H7 (cell line): ENCODE measurements around the gene CD22. TPM values are rescaled to one million over a fixed set of nuclear protein-coding genes. Genes with fewer than 3 reads are reported as not detected.
"Not testable (repeated sequence)": the region's sequence is repeated elsewhere in the genome, so short reads cannot be mapped to it uniquely, and the experiment has no call there.

Experiments
- DNase-seq: peaks from one replicate; pipeline ENCODE4 v3.0.0; 2012
- H3K27me3 ChIP-seq: 2 replicates; pipeline ENCODE4 v1.6.0; 2011; ENCODE audit warnings: mild to moderate bottlenecking, low read length; ENCODE audit not compliant: control insufficient read depth, insufficient read depth
- H3K36me3 ChIP-seq: replicated peaks from 2 replicates; pipeline ENCODE4 v1.5.1; 2011; ENCODE audit warnings: low read length; ENCODE audit not compliant: control insufficient read depth, insufficient read depth
- H3K4me3 ChIP-seq: 2 replicates; pipeline ENCODE4 v1.5.1; 2011; ENCODE audit warnings: low read depth, mild to moderate bottlenecking, control low read depth, low read length, moderate library complexity; ENCODE audit not compliant: insufficient read depth
- total RNA-seq: library from RNA; depleted of rRNA; stranded (reverse); fragments of >200 nt; shearing (Covaris generic); gene quantifications from 2 replicates; pipeline ENCODE4 v1.2.3, GENCODE V29; 2014

CD22 gene
- total RNA-seq, 1 experiment from 2014 or later = not detected

GRCh38 chr19:35362261-35363000 is 33.4 kb downstream of the CD22 start:
- H3K27me3 ChIP-seq = no peaks in the 10 kb centered on the region
- no peaks in the 10 kb centered on the region for H3K36me3 ChIP-seq
- no peak overlapping the region for H3K4me3 ChIP-seq
- DNase-seq = no peak

DNA sequence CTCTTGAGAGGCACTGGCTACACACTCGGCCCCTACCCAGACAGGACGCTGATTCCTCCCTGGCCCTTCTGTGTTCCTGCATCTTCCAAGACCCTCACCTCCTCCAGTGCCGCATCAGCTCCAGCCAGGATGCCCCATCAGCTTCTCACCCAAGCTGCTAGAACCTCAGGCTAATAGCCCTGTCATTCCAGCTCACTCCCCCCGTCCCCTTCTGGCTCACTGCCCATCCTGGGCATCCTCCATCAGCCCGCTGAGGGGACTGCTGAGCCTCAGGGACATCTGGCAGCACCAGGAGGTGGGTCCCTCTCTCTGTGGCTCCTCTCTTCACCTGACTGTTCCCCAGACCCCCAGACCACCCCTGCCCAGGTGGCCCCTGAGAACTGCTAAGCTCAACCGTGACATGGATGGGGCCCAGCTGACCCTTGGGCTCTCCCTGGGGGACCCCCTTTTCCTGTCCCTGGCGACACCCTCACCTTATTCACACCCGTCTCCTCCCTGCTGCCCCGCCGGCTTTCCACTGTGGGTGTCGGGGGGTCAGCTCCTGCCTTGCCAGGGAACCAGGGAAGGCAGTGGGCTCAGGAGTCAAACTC is 34.1 kb downstream of the CD22 start:
- H3K27me3 ChIP-seq = no peaks in the 10 kb centered on the region
- peak; percentile 24 for DNase-seq
- no peak overlapping the region for H3K4me3 ChIP-seq
- no peaks in the 10 kb centered on the region for H3K36me3 ChIP-seq

GRCh38 chr19:35363711-35364425 is 34.9 kb downstream of the CD22 start:
- H3K36me3 ChIP-seq = no peaks in the 10 kb centered on the region
- DNase-seq = peak; percentile 36
- no peak overlapping the region for H3K4me3 ChIP-seq
- no peaks in the 10 kb centered on the region for H3K27me3 ChIP-seq

DNA sequence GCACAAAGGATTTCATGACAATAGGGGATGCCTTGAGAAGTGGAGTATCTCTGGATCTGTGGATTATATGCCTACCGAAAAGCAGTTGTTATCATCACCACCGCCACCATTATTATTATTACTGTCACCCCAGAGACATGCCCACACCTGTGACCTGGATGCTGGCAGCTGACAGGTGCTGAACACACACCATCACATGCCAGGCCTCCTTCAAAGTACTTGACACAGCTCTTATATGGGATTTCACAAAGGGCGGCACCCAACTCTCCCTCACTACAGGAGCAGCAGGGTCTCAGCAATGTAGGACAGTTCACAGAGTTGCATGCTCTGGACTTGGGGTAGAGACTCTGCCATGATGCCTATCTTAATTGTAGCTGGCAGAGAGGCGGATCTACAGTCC is 36.3 kb downstream of the CD22 start:
- Histone ChIP-seq H3K4me3 (no peak overlapping the region), H3K36me3 (no peaks in the 10 kb centered on the region)
- no peak for DNase-seq

DNA sequence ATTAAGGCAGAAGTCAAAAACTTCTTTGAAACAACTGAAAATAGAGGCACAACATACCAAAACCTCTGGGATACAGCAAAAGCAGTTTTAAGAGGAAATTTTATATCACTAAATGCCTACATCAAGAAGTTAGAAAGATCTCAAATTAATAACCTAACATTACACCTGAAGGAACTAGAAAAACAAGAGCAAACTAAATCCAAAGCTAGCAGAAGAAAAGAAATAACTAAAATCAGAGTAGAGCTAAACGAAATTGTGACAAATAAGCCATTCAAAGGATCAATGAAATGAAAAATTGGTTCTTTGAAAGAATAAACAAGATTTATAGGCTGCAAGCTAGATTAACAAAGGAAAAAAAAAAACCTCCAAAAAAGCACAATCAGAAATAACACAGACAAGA is 39.4 kb downstream of the CD22 start:
- no peaks in the 10 kb centered on the region for H3K36me3 ChIP-seq
- H3K4me3 ChIP-seq = no peak overlapping the region
- DNase-seq = no peak
- H3K27me3 ChIP-seq = no peaks in the 10 kb centered on the region

More for the DNA sequence above, 36.3 kb downstream of the CD22 start:
- H3K27me3 ChIP-seq = no peaks in the 10 kb centered on the region

DNA sequence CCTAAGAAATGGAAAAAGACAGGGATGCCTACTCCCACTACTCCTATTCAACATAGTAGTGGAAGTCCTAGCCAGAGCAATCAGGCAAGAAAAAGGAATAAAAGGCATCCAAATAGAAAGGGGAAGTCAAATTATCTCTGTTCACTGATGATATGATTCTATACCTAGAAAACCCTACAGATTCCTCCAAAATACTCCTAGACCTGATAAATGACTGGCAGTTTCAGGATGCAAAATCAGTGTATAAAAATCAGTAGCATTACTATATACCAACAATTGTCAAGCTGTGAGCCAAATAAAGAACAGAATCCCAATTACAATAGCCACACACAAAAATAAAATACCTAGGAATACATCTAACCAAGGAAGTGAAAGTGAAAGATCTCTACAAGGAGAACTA is 40.5 kb downstream of the CD22 start:
- H3K36me3 ChIP-seq = no peaks in the 10 kb centered on the region
- H3K4me3 ChIP-seq = no peak overlapping the region
- no peaks in the 10 kb centered on the region for H3K27me3 ChIP-seq
- no peak for DNase-seq

DNA sequence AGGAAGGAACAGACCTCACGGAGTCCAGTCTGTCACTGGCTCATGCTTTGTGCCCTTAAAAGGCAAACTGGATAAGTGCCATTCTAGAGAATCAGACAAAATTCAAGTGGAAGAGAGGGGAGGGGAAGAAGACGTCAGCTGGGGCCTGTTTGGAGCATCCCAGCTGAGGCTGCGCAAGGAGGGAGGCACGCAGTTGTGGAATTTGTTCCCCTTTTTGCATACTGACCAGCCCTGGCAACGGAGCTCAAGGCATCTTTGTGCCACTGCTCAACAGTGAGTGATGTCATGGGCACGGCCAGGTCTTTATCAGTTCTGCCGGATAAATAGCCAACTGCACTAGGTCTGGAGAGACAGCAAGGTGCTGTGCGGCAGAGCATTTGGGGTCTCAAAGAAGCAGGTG is 41.7 kb downstream of the CD22 start, which contains the start of gene GPR42:
Gene GPR42 (plus strand): TSS at position 347 of the 400 bp plus-strand sequence. CDS start 292 bp downstream, outside the sequence.
- H3K36me3 ChIP-seq = no peaks in the 10 kb centered on the region
- no peak for DNase-seq
- H3K4me3 ChIP-seq = no peak within 1 kb of the TSS
- no peaks in the 10 kb centered on the region for H3K27me3 ChIP-seq

DNA sequence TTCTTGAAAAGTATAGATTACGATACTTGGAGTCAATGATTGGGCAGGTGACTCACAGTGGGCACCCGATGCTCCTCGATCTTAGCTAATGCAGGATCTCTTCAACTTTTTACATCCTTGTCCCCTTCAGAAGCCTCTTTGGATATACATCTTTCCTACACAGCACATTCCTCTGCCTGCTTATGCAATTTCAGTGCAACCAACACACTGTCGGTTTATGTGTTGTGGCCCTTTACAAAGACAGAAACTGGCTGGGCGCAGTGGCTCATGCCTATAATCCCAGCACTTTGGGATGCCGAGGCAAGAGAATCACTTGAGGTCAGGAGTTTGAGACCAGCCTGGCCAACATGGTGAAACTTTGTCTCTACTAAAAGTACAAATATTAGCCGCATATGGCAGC is 44.5 kb downstream of the CD22 start:
- Histone ChIP-seq H3K4me3 (no peak overlapping the region), H3K27me3 (no peaks in the 10 kb centered on the region), H3K36me3 (no peaks in the 10 kb centered on the region)
- no peak for DNase-seq

GRCh38 chr19:35374031-35374430 is 45.0 kb downstream of the CD22 start:
- H3K36me3 ChIP-seq, H3K27me3 ChIP-seq, DNase-seq, H3K4me3 ChIP-seq: not testable (repeated sequence)

GRCh38 chr19:35375505-35376307 is 46.7 kb downstream of the CD22 start:
- H3K4me3 ChIP-seq = no peak overlapping the region

GRCh38 chr19:35377656-35378055 is 48.7 kb downstream of the CD22 start:
- H3K27me3 ChIP-seq = no peaks in the 10 kb centered on the region
- H3K36me3 ChIP-seq = no peaks in the 10 kb centered on the region
- H3K4me3 ChIP-seq = no peak overlapping the region
- DNase-seq = no peak

More at GRCh38 chr19:35375505-35376307, 46.7 kb downstream of the CD22 start:
- no peak for DNase-seq
- Histone ChIP-seq H3K36me3 (no peaks in the 10 kb centered on the region), H3K27me3 (no peaks in the 10 kb centered on the region)

DNA sequence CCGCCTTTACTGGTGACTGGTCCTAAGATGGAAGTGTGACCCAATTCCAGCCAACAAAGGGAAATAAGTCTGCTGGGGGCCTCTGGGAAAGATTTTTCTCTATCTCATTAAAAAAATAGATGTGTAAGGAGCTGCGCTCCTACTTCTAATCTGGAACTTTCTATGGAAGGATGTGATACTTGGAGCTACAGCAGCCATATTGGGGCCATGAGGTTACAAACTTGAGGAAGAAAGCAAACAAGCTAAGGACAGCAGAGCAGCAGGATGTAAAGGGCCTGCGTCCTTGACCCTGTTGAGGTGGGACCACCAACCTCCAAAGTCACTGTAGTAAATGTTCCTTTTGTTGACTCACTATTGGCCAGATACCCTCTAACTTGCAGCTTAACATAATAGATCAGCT is 49.4 kb downstream of the CD22 start:
- Histone ChIP-seq H3K4me3 (no peak overlapping the region), H3K36me3 (no peaks in the 10 kb centered on the region), H3K27me3 (no peaks in the 10 kb centered on the region)
- no peak for DNase-seq

DNA sequence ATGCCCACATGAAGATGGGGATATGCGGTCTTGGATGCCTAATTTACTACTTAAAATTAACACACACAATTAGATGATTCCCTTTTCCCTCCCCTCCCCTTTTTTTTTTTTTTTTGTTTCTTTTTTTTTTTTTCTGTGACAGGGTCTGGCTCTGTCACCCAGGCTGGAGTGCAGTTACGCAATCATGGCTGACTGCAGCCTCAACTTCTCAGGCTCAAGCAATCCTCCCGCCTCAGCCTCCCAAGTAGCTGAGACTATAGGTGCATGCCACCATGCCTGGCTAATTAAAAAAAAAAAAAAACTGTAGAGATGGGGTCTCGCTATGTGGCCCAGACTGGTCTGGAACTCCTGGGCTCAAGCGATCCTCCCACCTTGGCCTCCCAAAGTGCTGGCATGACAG is 50.6 kb downstream of the CD22 start:
- not testable (repeated sequence) for H3K27me3 ChIP-seq, H3K36me3 ChIP-seq, DNase-seq, H3K4me3 ChIP-seq

- no peaks in the 10 kb centered on the region for H3K27me3 ChIP-seq
- H3K4me3 ChIP-seq = no peak overlapping the region
- DNase-seq = no peak
These were observed 51.0 kb downstream of the CD22 start for GRCh38 chr19:35379992-35380391.

More at GRCh38 chr19:35379992-35380391, 51.0 kb downstream of the CD22 start:
- H3K36me3 ChIP-seq = no peaks in the 10 kb centered on the region
